ENCODE results near the gene AVP.
A peak's percentile ranks its signal among the peaks of the same experiment; 100 is the strongest.

Gene AVP

DNA sequence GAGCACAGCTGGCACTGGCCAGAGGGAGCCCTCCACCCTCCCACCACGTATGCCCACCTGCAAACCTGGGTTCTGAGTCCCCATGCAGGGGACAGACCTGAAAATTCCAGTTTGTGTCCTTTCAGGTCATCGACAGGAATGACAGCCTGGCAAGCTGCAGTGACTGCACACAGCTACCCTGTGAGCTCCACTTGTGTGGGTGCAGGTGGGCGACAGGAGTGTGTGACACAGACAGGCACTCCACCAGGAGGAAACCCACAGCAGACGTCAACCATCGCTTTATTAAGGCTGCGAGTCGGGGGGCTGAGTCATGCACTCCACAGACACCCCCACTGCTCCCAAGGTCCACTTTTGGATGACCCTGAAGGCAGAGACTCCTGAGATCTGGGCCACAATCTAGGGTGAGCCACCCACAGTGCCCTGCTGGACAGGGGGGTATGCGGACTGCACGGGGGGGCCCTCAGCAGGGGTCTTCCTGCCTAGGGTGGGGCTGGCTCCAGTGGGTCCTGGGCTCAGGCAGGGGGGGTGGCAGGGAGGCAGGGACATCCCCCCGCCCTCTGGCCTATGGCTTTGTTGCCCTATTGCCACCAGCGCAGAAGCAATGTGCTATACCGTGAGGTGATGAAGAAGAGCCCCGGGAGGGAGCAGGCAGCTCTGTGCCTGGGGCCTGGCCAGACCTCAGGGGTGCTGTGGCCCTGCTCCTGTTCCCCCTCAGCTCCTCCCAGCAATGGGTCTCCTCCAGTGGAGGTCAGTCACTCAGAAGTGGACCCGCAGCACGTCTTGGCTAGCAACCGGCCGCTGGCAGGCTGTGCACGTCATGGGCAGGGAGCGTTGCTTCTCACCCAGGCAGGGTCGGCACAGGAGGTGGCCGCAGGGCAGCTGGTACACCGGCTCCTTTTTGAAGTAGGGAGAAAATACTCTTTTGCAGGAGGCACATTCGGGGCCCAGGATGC, 25.1 kb upstream of the AVP start:
- no peak for DNase-seq

GRCh38 chr20:3107464-3108025, 23.0 kb upstream of the AVP start:
- no peak for DNase-seq

GRCh38 chr20:3106658-3107463, 22.3 kb upstream of the AVP start:
- DNase-seq, result no peak

GRCh38 chr20:3106185-3106584, 21.7 kb upstream of the AVP start:
- DNase-seq, result no peak

- DNase-seq, result no peak
These were observed 21.0 kb upstream of the AVP start for GRCh38 chr20:3105256-3106137.

DNA sequence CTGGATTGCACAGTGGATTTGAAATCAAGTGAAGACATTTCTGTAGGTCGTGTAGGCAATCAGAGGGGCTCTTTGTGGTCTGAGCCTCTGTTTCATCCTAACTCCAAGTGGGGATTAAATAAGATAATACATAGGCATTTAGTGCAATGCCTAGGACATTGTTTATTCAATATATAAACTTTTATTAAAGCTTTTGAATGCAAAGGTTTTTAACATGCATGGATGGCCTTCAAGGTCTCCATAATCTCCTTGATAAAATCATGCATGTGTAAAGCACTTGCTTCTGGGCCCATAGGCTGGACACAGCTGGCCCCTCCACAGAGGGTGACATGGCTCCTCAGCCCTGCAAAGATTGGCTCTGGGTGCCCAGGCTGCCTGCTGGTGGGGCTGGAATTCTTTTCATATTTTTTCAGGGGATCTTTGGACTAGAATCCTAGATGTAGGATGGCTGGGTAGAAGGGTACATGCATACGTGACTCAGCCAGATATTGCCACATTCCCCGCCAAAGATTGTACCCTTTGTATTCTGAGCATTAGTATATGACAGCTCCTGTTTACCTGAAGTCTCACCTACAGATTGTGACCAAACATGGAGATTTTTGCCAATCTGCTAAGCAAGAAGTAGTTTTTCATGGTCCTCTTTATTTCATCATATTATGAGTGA, 19.0 kb upstream of the AVP start:
- no peak for DNase-seq

GRCh38 chr20:3102575-3103368, 18.2 kb upstream of the AVP start:
- DNase-seq, result no peak

- DNase-seq, result peak in 1 of 2 experiments; percentile 24
These were observed 17.4 kb upstream of the AVP start for GRCh38 chr20:3101737-3102574.

- DNase-seq, result no peak
These were observed 16.7 kb upstream of the AVP start for GRCh38 chr20:3101251-3101650.

GRCh38 chr20:3100480-3100879, 16.0 kb upstream of the AVP start:
- no peak for DNase-seq

- no peak for DNase-seq
These were observed 10.5 kb upstream of the AVP start for GRCh38 chr20:3094848-3095629.

DNA sequence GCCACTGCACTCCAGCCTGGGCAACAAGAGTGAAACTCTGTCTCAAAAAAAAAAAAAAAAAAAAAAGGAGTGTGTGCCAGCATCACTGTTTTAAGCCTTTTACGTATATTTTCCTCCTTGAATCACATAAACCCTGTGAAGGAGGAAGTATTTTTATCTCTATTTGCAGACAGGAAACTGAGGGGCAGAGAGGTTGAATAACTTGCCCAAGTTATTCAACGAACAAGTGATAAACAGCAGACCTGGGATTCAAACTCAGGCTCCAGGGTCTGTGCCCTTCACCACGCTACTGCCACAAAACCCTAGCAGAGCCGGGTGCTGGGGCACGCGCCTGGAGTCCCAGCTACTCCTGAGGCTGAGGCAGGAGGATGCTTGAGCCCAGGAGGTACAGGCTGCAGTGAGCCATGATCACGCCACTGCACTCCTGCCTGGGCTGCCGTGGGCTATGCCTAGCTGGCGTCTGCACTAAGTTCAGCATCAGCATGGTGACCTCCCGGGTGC, 9.4 kb upstream of the AVP start:
- DNase-seq, result no peak

DNA sequence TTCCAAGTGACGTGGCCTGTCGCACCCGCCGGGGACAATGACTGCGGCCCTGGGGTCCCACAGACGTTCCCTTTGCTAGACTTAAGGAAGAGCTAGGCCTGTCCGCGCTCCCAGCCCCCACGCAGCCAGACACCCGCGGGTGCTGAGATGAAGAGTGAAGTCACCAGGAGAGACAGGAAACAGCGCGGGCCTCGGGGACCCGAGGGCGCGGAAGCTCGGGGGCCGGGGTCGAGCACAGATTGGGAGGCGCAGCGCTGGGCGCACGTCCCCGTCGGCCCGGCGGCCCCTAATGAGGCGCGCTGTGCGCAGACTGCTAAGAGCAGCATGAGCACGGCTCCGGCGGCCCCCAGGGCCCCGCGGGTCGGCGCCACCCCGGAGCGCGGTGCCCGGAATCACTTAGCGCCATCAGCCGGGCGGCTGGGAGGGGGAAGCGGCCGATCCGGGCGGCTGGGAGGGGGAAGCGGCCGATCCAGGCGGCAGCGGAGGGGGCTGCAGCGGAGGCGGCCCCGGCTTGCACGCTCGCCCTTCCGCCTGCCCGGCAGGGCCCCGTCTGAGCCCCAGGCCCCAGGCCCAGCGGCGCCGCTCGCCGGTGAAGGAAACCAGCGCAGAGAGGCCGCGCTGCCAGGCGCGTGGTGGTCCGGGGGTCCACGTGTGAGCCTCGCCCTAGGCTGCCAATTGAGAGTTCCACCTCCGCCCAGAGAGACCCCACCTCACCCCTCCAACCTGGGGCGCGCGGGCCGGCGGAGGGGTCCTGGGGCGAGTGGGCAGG, 8.3 kb upstream of the AVP start:
- DNase-seq, result peak; percentile 37 to 43

GRCh38 chr20:3090565-3090964, 6.0 kb upstream of the AVP start:
- no peak for DNase-seq

- DNase-seq, result no peak
These were observed 3.5 kb upstream of the AVP start for GRCh38 chr20:3088031-3088430.

- DNase-seq, result no peak
These were observed 1.1 kb upstream of the AVP start for GRCh38 chr20:3085571-3086072.

- DNase-seq, result no peak
These were observed 449 bp upstream of the AVP start for GRCh38 chr20:3084986-3085360.

Measured in activated CD4-positive, alpha-beta T cell treated with anti-CD3 and anti-CD28 coated beads, Interleukin-2, amount 50 U/mL, for 4 hours (primary cell).